COR-L47 (cell line): ENCODE data around the gene LRRC1.

Experiments
- DNase-seq: peaks from one replicate; lab custom pipeline; 2025; lab: John Stamatoyannopoulos, UW

The LRRC1 gene

DNA sequence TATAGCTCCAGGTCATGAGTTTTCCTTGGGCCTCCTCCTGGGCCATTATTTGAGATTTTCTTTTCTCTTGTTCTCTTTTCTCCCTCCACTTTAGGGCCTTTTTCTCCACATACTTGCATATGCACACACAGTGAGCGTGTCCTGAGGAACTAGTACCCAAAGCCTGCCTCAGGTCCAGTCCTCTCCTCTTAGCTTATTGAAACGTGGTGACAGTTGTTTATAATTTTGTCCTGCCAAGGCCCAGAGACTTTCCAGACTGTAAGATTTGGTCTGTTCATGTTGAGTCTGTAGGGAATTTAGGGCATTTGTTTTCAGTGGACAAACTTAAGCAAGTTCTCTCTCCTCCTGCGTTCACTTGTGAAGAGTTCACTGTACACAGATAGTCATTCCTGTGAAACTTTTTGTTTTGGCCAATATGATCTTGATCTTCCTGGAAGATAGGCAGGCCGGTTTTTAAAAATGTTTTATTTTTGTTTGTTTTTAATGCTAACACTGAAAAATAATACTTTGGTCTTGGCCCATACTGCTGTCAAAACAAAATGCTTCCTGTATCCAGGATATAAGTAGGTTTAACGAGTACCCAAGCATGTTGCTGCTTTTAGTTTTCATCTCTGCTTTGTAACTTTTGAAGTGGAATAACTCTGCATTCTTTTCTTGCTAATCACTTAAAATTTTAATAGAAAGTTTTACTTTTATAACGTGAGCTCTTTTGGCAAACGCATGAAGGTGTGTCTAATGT is 20.7 kb downstream of the LRRC1 start:
- no peak for DNase-seq

DNA sequence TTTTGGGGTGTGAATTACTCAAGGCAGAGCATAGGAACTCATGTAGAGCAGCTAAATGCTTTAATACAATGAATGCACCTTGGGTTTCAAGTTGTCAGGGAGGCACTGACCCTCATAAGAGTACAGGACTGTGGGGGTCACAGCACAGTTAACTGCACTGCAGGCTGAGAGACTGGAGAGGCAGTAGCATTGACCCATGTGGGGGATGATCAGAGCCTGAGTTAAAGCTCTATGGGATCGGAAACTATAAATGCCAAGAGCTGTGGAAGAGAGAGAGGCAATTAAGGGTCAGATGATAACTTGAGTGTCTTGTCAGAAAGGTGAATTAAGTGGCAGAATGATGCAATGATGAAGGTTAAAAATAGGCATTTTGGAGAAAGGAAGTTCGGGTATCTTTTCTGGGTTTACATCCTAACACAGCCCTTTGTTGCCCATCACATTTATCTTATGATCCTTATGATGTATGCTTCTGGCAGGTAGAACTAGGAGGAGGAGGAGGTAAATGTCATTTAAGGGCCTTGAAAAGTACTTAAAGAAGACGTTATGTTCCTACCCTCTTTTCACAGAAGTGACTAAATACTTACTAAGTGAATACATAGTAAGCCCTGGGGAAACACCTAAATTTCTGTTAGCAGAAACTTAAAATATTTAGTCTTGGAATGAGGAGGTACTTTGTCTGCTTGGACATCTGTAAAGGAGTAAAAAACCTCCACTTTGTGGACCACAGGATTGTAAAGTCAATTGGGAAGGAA is 24.2 kb downstream of the LRRC1 start:
- no peak for DNase-seq

DNA sequence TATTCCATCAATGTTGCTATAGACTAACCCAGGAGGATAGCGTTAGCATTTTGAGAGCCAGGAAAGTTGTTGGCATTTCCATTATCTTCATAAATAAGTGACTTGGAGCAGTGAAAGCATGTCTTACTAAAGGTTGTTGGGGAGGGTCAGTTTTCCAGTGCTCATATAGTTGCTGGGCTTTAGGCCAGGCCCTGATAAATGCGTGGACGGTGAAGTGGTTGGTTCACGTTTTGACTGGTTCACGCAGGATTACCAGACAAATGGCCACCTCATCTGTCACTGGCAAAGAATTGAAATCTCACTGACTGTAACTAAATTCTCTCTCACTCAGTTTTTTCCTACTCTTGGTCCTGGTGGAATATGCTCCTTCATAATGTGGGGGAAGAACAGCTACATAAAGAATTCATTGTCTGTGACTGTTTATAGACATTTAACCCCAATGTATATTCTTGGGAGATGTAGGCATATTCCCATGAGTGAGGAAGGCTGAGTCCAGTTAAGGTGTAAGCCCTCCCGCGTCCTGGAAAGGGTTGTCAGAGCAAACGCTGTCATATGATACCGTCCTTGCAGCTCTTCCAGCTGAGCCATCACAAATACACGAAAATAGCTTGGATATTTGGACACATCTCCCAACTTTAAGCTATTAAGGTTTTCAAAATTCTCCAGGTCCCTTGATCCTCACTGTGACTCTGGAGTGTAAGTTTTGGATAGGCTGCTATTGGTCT is 27.8 kb downstream of the LRRC1 start:
- DNase-seq = no peak

DNA sequence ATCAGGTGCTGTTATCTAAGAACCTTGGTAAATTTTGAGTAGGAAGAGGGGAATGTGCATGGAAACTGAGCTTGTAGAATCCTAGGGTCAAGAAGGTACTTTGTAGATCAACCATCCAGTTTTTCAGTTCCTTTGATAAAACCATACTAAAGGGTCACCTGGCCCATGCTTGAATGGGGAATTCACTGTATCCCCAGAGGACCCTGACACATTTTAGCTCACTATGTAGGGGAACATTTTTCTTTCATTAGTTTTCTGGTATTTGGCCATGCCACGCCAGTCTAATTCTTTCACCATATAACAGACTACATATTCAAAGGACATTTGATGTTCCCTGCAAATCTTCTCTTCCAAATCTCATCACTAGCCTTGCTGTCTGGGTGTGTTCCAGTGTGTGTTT is 29.9 kb downstream of the LRRC1 start:
- no peak for DNase-seq

DNA sequence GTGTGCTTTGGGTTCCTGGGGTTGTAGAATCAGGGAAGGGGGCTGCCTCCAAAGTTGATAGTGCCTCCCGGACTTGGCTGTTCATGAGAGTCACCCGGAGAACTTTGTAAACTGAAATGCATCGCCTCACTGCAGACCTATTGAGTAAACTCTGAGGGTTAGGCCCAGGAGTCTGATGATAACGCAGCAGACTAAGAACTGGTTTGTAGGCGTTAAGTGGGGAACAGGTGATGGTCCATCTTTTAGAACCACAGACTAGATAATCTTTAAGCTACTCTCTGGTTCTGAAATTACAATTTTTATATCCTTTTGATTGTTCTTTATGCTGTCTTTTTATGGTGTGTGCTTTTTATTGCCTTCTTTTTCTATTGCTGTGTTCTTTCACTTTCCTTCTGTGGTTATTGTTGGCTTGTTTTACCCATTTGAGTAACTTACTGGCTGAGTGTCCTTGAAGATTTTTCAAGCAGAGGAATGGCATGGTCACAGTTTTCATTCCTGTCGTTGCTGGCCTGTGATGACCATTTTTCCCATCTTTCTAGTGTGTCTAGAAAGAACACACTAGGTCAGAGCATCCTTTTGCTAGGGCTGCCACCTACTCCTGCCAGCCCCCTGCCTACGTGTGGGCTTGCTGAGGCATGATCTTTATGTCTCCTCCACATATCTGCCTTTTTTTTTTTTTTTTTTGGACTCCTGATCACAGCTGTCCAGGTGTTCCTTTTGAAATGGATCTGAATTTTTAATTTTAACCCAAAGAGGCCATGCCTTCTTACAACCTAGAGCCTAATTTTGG is 30.9 kb downstream of the LRRC1 start:
- no peak for DNase-seq

DNA sequence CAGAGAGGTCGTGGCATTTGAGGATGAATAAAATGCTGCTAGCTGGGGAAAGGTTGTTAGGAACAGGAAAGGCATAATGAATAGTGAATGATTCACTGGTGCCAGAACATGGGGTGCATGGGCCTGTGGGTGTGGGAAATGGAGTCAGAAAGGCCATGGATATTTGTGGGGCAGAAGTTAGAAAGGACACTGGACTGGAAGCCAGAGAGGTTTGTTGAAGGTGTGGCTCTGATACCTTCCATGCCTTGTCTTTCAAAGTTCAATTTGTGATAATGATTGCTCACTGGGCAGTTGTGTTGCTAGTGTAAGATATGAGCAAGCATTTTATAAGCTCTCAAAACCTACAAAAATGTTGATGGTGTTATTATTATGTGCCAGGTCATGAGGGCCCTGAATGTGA is 32.7 kb downstream of the LRRC1 start:
- DNase-seq = no peak

DNA sequence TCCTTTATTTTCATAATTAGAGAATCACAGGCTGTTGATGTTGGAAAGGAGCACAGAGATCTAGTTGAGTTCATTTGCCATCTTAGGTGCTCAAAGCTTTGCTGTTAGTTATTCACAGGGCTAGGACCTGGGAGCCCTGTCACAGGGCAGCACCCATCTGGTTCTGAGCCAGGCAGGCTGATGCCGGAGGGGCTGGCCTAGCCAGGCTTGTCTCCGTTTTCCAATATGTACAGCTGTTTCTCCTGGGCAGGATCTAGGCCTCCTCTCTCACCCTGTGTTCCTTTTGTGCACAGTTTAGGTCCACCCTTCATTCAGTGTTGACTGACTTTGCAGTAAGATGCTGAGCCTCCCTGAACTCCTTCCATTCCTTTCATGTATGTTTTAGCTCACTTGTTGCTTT is 33.4 kb downstream of the LRRC1 start:
- no peak for DNase-seq

DNA sequence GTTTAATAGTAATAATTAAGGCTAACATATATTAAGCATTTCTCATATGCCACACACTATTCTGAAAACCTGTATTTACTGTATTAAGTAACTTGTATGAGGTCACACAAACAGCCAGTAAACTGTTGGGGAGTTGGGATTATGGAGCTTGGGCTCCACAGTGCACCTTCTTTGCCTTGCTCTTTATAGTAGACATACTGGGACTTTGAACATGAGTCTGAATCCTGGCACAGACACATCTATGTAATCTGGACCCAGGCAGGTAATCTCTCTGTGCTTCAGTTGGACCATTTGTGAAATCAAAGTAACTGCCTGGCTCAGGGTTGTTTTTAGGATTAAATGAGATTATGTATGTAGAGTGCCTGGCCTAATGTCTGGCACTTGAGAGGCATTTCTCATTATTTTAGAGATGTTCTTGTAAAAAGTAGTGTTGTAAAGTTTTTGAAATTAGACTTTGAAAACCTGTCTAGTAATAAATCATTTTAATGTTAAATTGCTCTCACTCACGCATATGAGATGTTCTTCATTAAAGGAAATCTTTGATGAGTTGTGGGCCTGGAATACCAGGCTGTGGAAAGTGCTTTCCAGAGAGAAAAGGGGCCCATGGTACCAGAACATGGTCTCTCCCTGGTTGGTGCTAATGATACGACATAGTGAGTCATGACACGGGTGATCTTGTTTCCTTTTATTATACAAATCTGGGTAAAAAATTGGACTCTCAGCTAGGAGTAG is 34.3 kb downstream of the LRRC1 start:
- DNase-seq = no peak

DNA sequence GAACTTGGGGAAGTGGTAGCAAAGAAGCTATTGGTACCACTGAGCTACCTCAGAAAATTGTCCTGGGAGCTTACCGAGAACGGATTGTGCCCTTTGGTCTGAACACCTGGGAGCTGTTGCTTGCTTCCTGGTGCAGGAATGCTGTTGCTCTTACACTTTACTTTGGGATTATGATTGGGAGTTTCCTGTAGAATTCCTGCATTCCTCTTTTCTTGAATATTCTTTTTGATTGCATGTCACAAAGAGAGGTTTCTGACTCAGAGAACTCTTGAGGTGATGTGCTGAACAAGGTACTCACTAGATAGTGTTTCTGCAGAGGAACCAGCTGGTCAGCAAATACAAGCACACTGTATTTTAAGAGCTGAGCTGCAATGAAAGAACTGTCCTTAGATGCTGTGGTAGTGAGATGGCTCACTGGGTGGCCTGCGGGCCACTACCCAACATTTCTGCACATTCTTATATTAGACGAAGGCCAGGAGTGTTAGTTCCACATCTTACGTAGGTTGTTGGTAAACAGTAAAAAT is 35.0 kb downstream of the LRRC1 start:
- DNase-seq = no peak

DNA sequence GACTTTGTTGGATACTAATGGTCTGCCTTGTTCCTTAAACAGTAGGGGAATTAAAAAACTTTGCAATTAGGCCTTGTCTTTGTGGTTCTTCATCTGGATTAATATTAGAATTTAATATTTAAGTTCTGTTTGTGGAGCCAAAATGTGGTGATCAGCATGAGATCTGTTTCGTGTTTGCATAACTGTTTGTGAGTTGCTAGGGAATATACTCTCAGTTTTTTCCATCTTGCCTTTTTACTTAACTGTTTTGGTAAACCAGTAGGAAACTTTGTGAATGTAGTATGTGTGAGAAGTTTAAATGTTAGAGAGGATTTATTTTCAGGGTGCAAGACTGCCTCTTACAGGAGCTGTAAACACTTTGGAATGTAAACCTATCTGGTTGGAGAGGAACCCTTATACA is 35.6 kb downstream of the LRRC1 start:
- no peak for DNase-seq

DNA sequence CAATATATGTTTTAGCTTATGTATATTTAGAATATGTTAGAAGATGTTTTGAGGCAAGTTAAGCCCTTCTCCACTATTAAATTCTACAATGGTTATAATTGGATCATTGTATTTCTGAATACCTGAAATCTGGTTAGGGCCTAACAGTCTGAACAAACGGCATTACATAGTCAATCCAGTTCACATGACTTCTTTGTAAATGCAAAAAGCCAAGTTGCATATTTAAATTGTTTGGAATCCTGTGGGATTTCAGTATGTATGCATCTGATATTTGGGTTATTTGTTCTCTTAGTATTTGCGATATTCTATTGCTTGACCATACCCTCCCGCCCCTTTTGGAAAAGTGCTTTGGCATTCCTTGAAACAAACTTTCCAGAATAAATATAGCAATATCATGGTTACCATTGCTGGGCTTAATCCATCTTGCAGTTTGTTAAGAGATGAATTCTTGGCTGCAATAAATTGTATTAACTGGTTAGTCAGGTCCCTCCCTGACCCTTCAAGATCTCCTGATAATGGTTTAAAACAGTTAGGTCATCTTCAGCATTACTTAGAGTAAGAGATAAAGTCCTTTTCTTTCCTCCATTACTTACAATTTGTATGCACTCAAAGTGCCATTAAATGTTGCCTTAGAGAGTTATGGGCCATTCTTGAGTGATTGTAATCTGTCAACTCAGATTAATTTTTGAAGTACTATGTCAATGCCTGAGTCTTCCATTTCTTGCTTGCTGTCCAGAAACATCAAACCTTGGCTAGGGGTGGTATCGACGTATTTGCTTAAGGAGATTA is 36.5 kb downstream of the LRRC1 start:
- DNase-seq = no peak

DNA sequence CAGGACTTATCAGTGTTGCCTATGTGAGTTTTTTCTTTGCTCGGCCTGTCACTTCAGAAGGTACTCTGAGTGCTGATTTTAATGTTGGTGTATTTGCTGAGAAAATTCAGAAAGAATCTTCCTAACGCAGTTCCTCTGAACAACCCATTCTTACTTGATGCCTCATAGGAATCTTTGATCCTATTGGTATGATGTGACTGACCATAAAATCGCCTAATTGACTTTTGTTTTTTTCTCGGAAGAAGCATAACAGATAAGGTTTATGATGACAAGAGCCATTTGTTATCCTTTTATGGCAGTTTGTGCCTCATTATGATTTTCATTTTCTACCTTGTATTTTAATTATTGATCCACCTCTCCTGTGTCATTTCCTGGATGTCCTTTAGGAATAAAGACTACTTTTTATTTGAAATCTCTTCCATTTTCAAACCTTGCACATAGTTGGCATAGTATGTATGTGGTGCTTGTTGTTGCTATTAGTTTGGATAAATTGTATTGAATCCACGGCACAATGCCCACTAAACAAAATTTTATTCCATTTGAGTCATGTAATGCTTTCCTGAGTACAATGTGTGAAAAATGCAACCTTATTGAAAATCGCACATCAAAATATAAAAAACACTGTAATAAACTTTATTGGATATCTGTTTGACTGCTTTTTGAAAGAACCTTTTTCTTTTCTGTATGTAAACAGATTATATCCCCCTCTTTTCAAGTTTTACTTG is 37.3 kb downstream of the LRRC1 start:
- no peak for DNase-seq

DNA sequence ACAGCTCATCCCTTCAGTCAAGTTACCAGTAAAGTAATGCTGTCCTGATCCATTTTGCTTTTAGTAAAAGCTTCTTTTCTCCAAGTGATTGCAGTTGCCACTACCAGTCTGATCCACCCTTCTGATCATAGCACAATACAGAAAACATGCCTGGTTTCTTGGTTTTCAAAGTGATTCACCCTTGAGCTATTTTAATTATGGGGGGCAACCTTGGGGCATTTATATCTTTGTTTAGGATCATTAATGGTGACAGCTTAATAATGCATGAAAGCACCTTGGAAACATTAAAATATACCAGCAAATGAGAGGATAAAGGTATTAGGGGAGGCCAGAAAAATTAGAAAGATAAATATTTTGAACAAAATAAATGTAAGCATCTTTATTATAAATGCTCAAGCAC is 38.4 kb downstream of the LRRC1 start:
- DNase-seq = no peak

DNA sequence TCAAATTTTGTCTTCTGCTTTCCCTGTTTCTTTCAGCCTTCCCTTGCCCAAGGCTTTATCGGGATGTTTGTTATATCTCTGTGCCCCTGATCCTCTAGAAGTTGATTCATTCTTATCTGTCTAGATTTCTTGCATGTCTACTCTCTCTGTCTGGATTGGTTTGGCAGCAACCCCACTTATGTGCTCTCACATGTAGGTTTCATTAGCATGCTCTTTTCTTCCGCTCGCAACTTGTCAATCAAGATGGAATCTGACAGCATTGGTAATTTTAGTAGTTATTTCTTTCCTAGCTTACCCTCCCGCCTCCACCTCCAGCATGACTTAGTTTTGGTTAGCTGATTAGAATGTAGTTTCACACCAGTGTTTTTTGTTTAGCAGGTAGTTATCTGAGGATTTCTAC is 39.3 kb downstream of the LRRC1 start:
- no peak for DNase-seq

DNA sequence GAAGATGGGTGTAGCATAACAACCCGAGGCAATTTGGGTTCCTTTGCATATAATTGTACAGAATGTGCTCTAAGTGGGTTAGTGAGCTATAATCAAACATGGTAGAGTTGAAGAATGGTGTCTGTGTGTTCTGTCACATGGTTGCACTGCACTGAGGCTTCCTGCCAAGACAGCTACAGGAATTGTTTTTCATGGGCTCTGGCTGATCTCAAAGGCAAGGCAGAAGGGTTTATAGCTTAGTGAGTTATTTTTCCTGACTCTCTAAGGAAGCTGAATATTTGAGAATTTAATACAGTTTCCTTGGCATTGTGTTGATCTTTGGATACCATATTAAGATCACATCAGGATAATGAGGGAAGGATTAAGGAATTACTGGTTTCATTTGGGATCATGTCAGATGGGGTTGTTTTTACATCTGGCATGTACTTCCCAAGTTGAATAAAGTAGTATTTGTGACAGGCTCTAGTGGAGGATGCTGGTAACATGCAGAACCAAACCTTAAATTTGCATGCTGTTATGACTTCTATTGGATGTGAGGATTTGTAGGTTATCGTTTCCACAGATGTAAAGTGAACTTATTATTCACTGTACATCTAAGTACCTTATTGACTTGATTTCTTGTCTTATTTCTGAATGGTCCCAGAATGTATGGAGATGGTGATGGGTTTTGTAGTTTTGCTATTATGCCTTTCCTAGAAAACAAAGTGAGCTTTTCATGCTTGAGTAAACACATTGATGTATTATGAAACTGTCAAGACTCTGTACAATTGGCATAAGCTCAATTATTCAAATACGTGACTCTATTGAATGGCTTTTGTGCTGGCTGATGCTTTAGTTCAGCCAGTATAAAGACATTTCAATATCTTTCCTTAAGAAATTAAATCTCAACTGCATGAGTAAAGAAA is 43.3 kb downstream of the LRRC1 start:
- peak; percentile 38 for DNase-seq

DNA sequence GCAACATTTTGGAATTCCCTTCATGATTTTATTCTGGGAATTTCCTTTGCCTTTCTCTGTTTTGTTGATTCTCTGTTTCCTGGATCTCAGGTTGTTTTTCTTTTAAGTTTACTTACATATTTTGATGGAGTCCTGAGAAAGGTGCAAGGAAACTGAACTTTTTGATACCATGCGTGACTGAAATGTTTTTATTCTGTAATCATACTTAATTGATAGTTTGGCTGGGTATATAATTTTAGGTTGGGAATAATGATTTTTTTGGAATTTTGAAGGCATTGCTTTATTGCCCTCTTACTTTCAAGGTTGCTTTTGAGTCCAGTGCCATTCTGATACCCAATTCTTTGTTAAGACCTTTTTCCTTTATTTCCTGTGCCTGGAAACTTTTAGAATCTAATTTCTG is 45.2 kb downstream of the LRRC1 start:
- DNase-seq = no peak

DNA sequence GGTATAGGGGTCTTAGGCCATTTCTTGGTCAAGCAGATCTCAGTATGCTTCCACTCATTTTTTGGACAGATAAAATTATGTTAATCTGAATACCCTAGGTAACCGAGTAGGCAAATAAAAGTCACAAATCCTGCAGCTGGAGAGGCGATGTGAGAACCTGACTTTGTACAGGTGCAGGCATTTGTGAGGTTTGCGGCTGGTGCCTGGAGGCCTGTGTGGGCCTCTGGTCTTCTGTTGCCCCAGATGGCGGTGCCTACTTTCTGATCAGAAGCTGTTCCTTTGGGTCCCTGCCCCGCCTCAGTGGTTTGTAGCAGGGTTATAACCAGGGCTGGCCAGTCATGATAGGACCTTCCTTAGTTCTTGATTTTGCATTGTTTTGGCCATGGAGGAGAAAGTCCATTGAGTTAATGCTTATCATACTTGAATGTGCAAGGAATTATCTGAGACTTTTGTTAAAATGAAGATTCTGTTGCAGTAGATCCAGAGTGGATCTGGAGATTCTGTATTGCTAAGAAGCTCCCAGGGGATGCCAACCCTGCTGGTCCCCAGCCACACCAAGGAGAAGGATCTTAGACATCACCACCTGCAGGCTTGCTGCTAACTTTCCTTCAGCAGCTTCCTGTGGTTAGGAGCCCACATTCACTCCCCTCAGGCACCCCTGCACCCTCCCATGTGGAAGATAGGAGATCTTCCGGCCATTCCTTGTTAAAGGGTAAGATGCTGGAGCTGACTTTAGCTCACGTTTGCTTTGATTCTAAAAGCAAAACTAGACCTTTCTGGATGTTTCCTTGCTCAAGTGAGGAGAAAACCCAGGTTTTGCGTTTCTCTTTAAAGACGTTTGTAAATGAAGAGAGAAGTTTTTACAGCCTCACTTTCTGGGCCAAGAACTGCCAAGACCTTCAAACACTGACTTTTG is 50.7 kb downstream of the LRRC1 start:
- DNase-seq = no peak

DNA sequence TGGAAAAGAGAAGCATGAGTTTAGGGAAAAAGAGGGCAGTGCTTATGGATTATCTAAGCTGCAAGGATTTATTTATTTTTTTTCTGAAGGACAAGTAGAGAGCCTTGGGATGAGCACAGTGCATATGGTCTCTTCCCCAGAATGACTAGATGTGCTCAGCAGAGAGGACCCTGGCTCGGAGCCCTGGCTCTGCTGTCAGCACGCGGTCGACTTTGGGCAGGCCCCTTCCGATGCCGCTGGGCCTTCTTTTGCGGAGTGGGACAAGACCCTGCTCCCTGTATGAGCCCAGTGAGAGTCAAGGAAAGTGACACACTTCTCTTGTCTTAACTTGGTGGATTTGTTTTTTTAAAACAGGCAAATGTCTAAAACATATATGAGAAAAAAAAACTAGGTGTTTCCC is 51.4 kb downstream of the LRRC1 start:
- DNase-seq = no peak
